GM19025 (cell line): Measurements from ENCODE around the gene DACH1.

Source experiments
- ATAC-seq: cut with Tn5 transposase; IDR thresholded peaks from one replicate; pipeline ENCODE4 v1.9.1; 2021; ENCODE audit warnings: mild to moderate bottlenecking, low read depth, moderate library complexity; ENCODE audit not compliant: unreplicated experiment

DACH1 gene

GRCh38 chr13:71596116-71596515 is 270.9 kb downstream of the DACH1 start:
- ATAC-seq: no peak

- ATAC-seq: no peak
Measured at GRCh38 chr13:71593566-71593965, 273.4 kb downstream of the DACH1 start.

GRCh38 chr13:71591374-71591773 is 275.6 kb downstream of the DACH1 start:
- ATAC-seq: no peak

- no peak for ATAC-seq
Measured at GRCh38 chr13:71590654-71591148, 276.3 kb downstream of the DACH1 start.

GRCh38 chr13:71589032-71589431 is 278.0 kb downstream of the DACH1 start:
- ATAC-seq: no peak

GRCh38 chr13:71587817-71588216 is 279.2 kb downstream of the DACH1 start:
- no peak for ATAC-seq

- ATAC-seq: no peak
Measured at GRCh38 chr13:71587193-71587592, 279.8 kb downstream of the DACH1 start.

GRCh38 chr13:71583581-71583980 is 283.4 kb downstream of the DACH1 start:
- ATAC-seq: no peak

GRCh38 chr13:71580614-71581013 is 286.4 kb downstream of the DACH1 start:
- no peak for ATAC-seq

- ATAC-seq: no peak
Measured at GRCh38 chr13:71578048-71578447, 289.0 kb downstream of the DACH1 start.

- no peak for ATAC-seq
Measured at GRCh38 chr13:71577127-71577526, 289.9 kb downstream of the DACH1 start.

GRCh38 chr13:71576571-71576970 is 290.4 kb downstream of the DACH1 start:
- ATAC-seq: no peak

- ATAC-seq: no peak
Measured at GRCh38 chr13:71546881-71547280, 320.1 kb downstream of the DACH1 start.

GRCh38 chr13:71540098-71540497 is 326.9 kb downstream of the DACH1 start:
- ATAC-seq: no peak

- ATAC-seq: no peak
Measured at GRCh38 chr13:71536201-71536600, 330.8 kb downstream of the DACH1 start.

- ATAC-seq: no peak
Measured at GRCh38 chr13:71524613-71525304, 342.2 kb downstream of the DACH1 start.

GRCh38 chr13:71524245-71524612 is 342.8 kb downstream of the DACH1 start:
- ATAC-seq: no peak

GRCh38 chr13:71522941-71523526 is 344.0 kb downstream of the DACH1 start:
- ATAC-seq: no peak

GRCh38 chr13:71517004-71517403 is 350.0 kb downstream of the DACH1 start:
- ATAC-seq: no peak

GRCh38 chr13:71516521-71516920 is 350.5 kb downstream of the DACH1 start:
- no peak for ATAC-seq

- ATAC-seq: no peak
Measured at GRCh38 chr13:71515744-71516038, 351.3 kb downstream of the DACH1 start.

GRCh38 chr13:71514900-71515743 is 351.9 kb downstream of the DACH1 start:
- ATAC-seq: no peak
